GM18519 (cell line): ENCODE data around the gene SHH.
A peak's percentile ranks its signal among the peaks of the same experiment; 100 is the strongest.

ENCODE experiments used
- ATAC-seq: cut with Tn5 transposase; IDR thresholded peaks from one replicate; pipeline ENCODE4 v1.9.1; 2021; ENCODE audit warnings: mild to moderate bottlenecking, moderate library complexity; ENCODE audit not compliant: unreplicated experiment, low FRiP score

Gene SHH

DNA sequence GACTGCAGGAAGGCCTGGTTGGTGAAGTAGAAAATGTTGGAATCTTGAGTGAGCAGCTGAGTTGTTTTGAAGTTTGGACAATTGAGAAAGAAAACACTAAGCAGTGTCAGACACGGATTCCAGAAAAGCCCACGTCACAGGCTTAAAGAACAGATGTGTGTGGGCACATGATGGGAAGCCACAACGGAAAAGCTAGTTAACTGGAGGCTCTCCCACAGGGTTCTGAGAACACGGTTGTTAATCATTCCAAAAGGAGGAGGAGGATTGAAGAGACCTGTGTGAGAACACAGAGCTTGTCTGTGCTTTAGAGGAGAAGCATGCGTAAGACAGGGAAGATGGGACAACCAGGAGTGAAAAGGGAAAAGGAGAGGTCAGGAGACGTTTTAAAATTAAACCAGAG is 42.6 kb downstream of the SHH start:
- ATAC-seq = no peak

DNA sequence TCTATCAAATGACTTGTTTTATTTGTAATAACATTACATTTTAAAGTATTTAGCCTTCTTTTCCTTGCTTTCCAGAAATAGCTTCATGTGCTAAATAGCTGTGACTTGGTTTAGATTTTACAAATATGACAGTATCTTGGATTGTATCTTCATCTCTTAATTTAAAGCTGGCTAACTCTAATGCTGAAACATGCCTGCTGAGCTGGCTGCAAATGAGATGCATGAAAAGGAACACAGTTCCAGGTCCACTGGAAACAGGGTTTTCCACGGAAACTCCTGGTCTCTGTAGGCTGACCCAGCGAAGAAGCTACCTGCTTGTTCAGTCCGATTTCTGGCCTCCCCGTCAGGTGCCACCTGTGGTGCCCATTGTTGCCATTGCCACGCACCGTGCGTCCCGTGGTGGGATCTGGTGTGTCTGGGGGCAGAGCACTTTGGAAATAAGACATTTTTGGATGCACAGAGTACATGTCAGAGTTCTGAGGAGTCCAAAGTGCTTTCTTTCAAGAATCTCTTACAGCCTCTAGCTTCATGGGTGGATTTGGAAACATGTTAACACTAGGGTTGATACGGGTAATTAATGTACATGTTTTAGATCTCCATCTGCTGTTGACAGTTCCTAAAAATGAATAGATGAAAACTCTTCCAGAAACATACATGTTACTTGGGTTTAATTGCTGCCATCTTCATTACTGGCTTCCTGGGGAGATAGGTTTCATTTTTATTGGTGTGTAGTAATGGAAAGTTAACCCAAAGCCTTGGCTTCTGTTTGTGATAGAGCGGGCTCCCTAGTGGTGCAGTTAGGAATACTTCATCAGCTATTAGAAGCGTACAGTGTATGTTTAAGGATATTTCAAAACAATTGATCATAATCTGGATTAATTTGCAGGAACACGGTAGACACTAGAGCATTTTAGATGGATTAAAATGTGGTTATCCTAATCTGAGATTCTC is 45.0 kb downstream of the SHH start:
- ATAC-seq = no peak

DNA sequence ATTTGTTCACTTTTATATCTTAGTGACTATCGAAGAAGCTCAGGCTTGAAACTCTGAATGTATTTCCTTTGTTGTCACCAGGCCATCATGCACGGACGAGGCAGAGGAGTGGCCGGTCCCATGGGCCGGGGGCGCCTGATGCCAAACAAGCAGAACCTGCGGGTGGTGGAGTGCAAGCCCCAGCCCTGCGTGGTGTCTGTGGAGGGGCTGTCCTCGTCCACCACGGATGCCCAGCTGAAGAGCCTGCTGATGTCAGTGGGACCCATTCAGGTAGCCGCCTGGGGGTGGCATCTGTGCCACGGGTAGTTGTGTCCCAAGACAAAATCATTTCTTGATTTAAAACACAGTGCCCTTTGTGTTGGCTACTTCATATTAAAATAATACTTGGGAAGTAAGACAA is 45.9 kb downstream of the SHH start:
- no peak for ATAC-seq

DNA sequence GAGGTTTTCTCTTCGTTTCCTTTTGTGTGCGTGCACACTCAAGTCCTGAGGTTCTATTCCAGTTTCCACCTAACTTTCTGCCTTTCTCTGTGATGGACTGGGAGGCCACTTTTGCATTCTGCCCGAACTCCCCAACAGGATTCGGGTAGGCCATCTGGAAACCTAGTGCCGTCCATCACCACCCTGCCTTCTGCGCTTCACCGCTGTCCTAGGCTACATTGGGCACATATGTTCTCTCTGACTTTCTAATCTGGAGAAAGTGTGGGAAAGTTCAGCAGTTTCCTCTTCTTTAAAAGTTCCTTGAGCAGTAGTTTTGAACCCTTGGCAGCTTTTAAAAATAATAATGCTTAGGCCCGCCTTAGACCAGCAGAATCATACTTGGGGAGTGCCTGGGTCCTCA is 46.8 kb downstream of the SHH start:
- no peak for ATAC-seq

DNA sequence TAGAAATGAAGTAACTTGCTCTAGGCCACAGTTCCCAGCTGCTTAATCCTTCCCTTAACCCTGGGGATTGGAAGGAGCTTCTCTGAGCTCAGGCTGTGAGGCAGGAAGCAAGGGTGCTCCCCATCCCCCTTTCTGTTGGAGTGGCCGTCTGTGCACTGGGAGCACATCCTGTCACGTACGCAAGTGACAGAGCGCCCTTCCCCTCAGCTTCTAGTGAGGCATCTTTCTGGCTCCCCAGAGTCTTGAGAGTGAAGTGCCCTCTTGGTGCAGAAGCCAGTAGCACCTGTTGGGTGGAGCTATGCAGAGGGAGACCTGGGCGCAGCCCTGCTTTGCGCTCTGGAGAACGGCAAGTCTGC is 47.8 kb downstream of the SHH start:
- ATAC-seq = peak; percentile 24

DNA sequence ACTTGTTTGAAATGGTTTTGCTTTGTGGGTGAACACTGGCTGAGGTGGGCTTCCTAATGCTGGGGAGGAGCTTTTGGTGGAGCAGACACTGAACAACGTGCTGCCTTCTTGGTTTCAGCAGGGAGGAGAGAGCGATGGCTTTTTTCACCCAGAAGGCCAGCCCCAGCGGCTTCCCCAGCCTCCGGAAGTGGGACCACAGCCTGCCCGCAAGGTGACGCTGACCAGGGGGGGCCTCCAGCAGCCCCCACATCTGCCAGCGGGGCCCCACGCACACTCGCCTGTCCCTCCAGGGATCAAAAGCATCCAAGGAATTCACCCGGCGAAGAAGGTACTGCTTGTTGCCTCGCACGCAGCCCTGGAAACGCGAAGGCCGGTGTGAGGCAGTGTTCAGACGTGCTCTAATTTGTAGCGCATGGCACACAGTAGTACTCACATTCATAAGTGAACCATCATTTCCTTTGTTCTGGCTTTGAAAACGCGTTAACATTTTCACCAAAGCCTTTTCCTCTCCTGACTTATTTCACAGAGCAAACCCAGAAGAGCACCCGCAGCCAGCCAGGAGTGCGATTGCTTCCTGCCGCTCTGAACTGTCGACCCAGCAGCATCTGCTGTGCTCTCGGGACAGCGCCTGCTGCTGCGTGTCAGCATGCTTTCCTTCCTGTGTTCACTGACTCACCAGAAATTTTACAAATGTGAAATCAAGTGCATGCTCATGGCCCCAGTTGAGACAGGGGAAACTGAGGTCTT is 48.4 kb downstream of the SHH start:
- ATAC-seq = peak; percentile 37

DNA sequence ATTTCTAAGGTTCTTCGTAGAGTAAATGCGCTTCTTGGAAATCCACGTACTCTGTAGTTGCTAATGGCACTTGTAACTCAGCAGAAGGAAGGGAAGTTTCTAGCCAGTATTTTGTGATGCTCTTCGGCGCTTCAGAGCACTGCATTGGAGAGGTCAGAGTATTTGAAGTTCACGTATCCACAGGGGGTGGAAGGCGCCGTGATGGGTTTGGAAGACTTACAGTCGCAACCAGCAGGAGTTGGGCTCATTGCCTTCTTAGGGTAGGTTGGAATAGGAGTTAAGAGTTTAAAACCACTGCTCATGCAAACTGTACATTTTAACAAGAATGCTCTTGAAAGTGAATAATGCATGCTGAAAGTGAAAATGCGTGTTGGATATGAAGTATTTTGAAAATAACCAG is 49.1 kb downstream of the SHH start:
- ATAC-seq = no peak

DNA sequence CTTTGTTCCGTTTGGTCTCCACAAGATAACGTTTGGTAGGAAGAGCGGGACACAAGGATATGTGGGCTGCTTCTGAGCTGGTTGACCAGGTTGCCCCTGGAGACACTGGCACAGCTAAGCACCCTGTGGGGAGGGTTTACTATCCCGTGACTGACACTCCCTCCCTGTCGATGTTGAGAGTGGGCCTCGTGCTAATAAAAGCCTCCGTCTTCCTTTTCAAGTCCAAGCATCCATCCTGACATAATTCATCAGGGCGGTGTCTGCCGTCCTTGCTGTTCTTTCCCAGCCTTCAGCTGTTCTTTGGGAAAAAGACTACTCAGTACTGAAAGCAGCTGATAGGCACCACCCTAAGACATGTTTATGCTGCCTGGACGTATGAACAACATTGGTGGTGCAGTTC is 49.6 kb downstream of the SHH start:
- ATAC-seq = no peak

DNA sequence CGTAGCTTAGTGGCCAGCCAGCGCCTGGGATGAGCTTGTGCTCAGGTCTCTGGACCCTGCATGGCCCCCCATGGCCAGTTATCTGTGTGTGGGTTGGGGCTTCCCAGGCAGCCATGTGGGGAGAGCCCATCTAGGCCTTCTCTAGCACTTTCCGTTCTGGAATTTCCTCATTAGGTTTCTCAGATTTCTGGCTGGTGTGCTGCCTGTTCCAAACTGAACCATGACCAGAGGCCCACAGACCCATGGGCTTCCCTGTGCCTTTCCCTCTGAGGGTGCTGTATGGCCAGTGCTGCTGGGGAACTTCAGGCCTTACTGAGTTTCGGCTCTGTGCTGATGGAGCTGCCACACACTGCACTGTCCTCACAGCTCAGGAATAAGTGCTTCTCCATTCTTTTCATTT is 50.2 kb downstream of the SHH start:
- no peak for ATAC-seq

DNA sequence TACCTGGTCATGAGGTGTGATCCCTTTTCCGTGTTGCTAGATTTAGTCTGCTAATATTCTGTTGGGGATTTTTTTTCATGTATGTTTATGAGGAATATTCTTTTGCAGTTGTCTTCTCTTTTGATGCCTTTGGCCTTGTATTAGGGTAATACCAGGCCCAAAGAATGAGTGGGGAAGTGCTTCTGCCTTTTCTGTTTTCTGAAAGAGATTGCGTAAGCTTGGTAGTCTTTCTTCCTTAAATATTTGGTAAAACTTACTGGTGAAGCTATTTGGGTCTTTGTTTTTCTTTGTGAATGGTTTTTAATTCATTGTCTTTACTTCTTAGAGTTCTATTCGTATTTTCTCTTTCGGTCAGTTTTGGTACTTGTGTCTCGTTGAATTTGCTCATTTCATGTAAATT is 51.1 kb downstream of the SHH start:
- no peak for ATAC-seq

DNA sequence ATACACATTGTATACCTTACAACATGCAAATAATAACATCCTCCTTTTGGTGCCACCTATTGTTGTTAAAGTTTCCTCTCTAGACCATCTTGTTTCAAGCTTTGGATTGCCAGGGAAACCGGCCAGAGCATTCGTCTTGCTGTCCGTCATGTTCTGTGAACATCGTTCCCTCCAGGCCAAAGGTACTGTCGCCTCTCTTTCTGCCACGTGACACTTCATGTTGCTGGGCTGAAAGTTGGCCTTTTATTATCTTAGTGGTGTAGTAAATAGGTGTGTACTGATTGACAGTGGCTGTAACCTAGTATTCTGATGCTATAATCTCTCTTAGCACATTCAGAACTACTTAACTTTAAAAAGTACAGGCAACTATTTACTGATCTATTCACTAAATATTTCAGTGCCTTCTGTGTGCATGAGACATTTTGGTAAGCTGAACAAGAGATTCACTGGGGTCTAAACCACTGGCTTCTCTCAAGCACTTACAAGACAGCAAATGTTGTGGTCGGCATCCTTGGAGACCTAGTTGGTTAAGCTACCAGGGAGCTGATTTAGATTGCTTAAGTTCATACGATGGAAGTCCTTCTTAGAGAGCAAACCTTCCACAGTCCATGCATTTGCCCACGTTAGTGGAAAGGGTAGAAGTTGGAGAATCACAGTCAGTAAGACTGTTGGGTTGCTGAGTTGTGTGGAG is 52.4 kb downstream of the SHH start:
- no peak for ATAC-seq

DNA sequence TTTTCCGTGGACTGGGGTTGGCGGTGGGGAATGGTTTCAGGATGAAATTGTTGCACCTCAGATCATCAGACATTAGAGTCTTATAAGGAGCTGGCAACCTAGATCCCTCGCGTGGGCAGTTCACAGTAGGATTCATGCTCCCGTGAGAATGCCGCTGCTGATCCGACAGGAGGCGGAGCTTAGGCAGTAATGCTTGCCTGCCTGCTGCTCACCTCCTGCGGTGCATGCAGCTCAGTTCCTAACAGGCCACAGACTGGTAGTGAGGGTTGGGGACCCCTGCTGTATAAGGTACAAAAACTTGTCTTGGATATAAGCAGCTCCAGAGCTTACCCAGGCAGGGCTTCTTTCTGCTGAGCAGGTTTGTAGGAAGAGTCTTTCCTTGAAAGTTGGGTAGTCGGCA is 53.9 kb downstream of the SHH start:
- no peak for ATAC-seq

DNA sequence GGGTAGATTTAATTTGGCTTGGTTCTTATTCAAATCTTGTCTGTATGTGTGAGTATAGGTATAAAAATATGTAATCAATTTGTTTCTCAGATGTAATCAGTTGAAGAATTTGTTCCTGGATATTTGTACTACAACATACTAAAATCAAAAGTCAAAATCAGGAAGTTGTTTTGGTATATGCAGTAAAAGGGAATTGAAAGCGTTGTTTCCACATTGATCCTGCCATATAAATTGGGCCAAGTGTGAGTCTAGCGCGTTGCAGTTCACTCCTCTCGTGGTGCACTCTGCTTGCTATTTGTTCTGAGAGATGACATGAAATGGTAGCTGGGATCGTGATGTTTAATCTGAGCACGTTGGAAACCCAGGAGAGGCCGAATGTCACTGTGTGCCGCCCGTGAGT is 55.9 kb downstream of the SHH start:
- ATAC-seq = no peak

DNA sequence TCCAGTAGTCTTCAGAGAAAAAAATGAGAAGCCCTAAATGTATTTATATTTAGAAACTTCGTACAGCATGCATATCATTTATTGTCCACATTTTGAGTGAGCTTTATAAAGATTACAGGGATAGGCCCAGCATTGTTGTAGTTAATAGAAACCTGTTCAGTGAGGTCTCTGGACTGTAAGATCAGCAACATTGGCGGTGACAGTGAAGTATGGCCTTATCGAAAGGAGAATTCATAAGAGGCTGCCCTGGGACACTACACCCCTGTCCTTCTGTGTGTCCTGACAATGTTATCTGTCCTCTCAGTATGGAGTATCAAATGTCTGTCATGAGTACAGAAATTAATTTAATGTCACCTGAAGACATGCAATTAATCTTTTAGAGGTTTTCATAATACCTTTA is 57.2 kb downstream of the SHH start:
- ATAC-seq = no peak

DNA sequence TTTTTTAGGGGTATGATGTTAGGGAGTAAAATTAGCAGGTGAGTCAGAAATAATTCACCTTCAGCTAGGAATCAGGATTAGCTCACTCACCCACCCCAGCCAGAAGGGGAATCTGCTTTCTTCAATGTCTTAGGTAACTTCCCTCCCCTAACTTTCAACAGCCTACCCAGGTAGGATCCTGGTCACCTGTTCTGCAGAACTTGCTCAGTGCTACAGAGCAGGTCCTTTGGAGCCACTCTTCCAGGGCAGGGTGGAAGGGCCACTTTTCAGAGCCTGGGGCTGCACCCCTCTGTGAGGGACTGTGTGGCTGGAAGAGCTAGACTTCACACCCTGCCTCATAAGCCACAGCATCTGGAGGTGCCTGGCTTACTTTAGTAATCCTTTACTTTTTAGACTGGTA is 58.1 kb downstream of the SHH start:
- ATAC-seq = no peak

DNA sequence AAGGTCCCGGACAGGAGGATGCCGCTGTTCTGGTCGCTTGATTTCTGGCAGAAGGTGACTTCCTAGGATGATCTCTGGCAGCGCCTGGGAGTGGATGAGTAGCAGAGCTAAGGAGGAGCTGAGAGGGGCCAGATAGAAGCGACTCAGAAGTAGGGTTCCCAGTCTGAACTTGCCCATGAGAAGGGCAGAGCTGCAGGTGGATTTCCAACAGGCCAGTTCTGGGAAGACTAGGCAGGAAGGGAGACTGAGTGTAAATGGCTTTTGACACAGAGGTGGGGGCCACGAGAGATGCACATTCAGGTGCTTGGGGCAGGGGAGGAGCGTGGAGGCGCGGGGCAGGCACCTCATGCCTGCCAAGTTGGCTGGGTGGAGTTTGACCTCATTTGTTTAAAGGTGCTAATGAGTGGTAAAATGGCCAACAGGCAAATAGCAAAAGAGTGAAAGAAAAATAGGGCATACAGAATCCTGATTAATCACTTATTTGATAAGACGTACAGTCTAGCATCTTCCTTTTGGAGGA is 58.8 kb downstream of the SHH start:
- no peak for ATAC-seq

DNA sequence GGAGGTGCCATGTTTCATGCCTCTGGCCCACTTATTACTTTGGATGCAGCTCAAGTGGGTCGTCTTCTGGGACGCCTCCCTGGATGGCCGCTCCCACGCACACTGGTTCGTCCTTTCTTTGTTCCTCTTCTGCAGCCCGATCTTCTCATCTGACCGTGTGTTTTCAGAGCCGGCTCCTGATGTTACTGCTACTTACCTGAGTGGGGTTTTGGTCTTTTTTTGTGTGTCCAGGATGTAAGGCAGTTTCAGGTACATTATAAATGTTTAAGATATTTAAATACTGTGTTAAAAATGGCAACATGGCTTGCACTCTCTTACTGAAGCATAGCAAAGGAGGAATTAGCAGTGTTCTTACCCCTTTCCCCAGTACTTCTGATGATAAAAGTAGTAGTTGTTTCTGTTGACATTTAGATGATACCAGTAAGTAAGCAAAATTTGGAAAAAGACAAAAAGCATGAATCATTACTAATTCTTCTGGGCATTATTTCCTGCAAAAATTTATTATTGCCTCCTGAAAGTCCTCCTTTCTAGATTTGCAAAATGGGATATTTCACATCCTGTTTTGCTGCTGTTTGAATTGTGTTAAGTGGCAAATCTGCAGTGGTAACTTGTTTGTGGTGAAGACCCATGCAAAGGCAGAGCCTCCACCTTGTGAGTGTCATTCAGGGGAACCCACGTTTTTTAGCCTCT is 59.4 kb downstream of the SHH start:
- peak; percentile 46 for ATAC-seq

DNA sequence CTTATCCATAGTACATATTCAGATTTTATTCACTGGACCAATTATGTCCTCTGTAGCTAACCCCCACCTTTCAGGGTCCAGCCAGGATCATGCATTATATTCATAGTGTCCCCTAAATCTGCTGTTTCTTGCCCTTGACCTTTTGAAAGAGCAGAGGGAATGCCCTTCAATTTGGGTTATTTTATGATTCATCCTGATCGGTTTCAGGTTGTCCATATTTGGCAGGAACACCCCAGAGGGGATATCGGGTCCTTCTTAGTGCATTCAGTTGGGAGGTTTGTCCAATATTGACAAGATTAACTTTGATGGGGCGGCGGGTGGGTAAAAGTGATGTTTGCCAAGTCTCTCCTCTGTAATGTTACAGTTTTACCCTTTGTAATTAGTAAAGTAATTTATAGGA is 60.9 kb downstream of the SHH start:
- ATAC-seq = no peak

DNA sequence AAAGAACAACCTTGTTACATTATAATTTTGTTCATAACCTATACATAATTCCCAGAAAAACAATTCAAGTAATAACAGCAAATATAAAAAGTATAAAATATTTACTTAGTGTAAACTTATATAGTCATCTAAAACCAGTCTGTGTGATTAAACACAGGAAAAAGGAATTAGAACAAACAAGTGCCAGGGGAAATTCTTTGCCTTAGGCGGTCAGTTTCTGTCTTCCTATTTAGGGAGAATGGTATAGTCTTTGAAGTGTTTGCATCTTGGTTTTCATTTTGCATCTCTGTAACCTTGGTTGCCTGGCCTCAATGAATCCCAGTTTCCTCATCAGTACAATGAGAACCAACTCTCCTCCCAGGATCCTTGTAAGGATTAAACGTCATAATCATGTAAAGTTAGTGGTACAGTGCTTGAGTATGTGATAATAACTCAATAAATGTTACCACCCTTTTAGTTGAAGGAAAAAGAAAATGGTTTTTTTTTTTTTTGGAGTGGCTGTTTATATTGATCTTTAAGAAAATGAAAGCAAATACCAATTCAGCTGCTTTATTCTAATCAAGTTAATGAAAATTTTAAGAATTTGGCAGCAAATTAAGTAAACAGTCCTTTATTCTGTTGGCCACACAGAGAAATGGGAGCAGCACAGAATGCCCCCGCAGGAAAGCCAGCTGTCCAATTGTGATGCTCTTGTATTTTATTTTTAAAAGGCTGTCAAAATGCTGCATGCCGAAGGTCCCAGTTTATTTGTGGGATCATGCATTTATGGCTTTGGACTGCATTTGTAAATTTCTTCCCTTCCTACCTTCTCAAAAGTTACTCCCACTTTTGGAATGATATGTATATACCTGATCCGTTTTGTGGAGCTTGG is 61.8 kb downstream of the SHH start:
- ATAC-seq = no peak
